AG04450 (cell line): ENCODE measurements around the gene UMAD1. TPM values are rescaled to one million over a fixed set of nuclear protein-coding genes. Genes with fewer than 3 reads are reported as not detected.

ENCODE experiments used
- CTCF ChIA-PET: fragments of 300-600, 350-600 bp; formaldehyde crosslinking; extraction: SDS; loops from one replicate; lab custom pipeline; 2022; ENCODE audit warnings: antibody characterized with exemption, inconsistent platforms; lab: Charles Lee
- POLR2A ChIA-PET: fragments of 350-600 bp; formaldehyde crosslinking; extraction: SDS; loops from one replicate; lab custom pipeline; 2021; ENCODE audit warnings: antibody characterized with exemption, inconsistent platforms; lab: Yijun Ruan, JAX
- DNase-seq: peaks from one replicate; pipeline ENCODE4 v3.0.0-alpha.2; 2011; ENCODE audit warnings: low read depth, low spot score
- H3K27ac ChIP-seq: one replicate; pipeline ENCODE4 v1.5.1; 2012; ENCODE audit warnings: low read depth, low read length, control low read depth
- H3K27me3 ChIP-seq: one replicate; pipeline ENCODE4 v1.6.0; 2012; ENCODE audit warnings: low read length; ENCODE audit not compliant: control insufficient read depth, insufficient read depth
- H3K4me3 ChIP-seq: 2 replicates; pipeline ENCODE4 v1.5.1; 2011; ENCODE audit warnings: mild to moderate bottlenecking, low read depth, low read length, control low read depth
- H3K9me3 ChIP-seq: 2 replicates; pipeline ENCODE4 v1.5.1; 2012; ENCODE audit warnings: low read length; ENCODE audit not compliant: control insufficient read depth, insufficient read depth
- polyA plus RNA-seq: library from polyadenylated mRNA; depleted of rRNA; stranded (reverse); fragments of >200 nt; gene quantifications from 2 replicates; pipeline ENCODE4 v1.2.3, GENCODE V29; 2011; rRNA removed
- small RNA-seq: library from RNA; depleted of rRNA; stranded (forward); fragments of <200 nt; gene quantifications from one replicate; pipeline ENCODE3, GENCODE V24; 2012; ENCODE audit warnings: low read depth; ENCODE audit not compliant: insufficient read length
- TF ChIP-seq, protein P1 (sequence below): IDR thresholded peaks from 2 replicates; pipeline ENCODE4 v1.5.1; 2011; ENCODE audit warnings: low read depth, low read length, control low read depth, inconsistent platforms

Gene UMAD1
- polyA plus RNA-seq, 1 experiment = 22.8 TPM

DNA sequence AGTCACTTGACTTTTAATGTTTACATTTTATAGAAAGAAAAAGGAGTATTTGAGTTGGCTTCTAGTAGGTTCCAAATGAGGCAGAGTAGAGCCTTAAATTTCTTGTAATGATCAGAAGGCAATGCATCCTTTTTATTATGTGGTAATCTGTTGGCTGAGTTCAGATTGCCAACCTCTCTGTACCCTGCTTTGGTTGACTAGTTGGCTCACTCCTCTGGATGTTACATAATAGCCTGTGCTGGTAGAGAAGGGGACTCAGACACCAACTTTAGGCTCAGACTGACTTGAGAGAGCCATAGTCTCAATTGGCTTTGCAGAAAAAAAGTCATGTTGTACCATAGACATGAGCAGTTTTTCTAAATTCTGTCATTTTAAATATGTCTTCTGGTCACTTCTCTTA lies 281.3 kb downstream of the UMAD1 start:
- POLR2A ChIA-PET = no interaction called here
- CTCF ChIA-PET = no interaction called here
- Histone ChIP-seq H3K9me3 (no peaks in the 10 kb centered on the region), H3K27ac (no peak overlapping the region), H3K27me3 (no peaks in the 10 kb centered on the region), H3K4me3 (no peak overlapping the region)
- TF ChIP-seq, protein P1, sequence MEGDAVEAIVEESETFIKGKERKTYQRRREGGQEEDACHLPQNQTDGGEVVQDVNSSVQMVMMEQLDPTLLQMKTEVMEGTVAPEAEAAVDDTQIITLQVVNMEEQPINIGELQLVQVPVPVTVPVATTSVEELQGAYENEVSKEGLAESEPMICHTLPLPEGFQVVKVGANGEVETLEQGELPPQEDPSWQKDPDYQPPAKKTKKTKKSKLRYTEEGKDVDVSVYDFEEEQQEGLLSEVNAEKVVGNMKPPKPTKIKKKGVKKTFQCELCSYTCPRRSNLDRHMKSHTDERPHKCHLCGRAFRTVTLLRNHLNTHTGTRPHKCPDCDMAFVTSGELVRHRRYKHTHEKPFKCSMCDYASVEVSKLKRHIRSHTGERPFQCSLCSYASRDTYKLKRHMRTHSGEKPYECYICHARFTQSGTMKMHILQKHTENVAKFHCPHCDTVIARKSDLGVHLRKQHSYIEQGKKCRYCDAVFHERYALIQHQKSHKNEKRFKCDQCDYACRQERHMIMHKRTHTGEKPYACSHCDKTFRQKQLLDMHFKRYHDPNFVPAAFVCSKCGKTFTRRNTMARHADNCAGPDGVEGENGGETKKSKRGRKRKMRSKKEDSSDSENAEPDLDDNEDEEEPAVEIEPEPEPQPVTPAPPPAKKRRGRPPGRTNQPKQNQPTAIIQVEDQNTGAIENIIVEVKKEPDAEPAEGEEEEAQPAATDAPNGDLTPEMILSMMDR = no peak
- DNase-seq = no peak

DNA sequence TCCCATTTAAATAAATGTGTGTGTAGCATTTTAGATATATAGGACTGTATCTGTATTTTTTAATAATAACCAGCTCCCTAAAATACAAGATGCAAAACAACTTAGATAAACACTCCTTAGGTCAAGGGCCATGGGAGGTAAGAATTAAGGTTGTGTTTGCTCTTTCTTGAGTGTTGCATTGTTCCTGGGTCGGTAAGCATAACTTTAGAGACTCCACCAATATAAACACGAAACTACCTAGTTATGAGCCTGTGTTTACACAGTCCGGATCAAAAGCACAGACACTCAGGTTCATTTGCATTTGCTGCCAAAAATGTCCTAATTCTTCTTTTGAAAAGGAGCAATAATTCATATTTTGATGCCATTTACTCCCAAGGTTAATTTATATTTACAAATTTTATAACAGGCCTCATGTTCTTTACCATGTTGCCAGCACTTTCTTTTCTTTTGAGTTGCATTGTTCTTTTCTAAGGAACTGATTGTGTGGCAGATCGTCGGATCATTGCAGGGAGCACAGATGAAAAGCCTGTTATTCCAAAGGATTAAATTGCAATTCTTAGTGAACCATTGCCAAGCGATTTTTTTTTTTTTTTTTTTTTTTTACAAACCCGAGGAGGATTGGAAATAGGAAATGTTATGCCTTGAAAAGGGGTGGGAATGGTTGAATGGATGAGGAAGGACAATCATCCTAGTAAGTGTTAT lies 282.3 kb downstream of the UMAD1 start:
- H3K27ac ChIP-seq = no peak overlapping the region
- POLR2A ChIA-PET = no interaction called here
- CTCF ChIA-PET = no interaction called here

DNA sequence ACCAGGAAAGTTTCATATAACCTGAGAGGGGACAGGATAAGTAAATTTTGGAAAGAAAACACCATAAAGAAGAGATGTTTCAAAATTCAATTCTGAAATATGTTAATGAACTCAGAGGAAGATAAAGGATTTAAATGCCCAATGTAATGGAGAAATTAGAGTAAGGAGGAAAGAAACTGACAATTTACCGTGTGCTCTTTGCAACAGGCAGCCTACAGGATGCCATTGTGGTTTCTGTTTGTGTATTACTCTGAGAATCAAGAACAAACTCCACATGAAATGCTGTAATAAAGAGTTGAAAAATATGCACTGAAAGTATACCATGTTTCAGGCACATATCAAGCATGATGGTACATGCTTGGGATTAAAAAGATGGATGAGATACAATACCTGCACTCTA lies 283.3 kb downstream of the UMAD1 start:
- no peak overlapping the region for H3K27ac ChIP-seq
- DNase-seq = no peak
- H3K4me3 ChIP-seq = no peak overlapping the region
- ChIA-PET CTCF (no interaction called here), POLR2A (no interaction called here)
- H3K27me3 ChIP-seq = no peaks in the 10 kb centered on the region
- no peaks in the 10 kb centered on the region for H3K9me3 ChIP-seq
- TF ChIP-seq, protein P1 = no peak

More for the DNA sequence above, 282.3 kb downstream of the UMAD1 start:
- H3K9me3 ChIP-seq = no peaks in the 10 kb centered on the region
- TF ChIP-seq, protein P1 = no peak
- DNase-seq = no peak
- H3K27me3 ChIP-seq = no peaks in the 10 kb centered on the region
- H3K4me3 ChIP-seq = no peak overlapping the region

DNA sequence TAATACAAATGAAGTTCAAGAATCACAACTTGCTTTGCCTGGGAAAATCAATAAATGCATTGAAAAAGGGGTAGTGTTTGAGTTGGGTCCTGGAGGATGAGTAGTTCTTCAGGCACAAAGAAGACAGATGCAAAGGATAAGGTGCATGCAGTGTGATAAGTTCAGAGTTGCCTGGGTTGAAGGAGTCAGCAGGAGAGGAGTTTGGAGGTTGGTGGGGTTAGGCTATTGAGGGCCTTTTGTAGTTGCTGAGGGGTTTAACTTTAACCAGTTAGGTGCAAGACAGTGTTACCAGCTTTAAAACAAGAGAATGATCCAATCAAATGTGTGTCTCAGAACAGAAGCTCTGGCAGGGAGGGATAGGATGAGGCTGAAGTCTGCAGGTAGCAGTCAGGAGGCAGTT lies 283.8 kb downstream of the UMAD1 start:
- Histone ChIP-seq H3K27ac (no peak overlapping the region), H3K27me3 (no peaks in the 10 kb centered on the region), H3K4me3 (no peak overlapping the region), H3K9me3 (no peaks in the 10 kb centered on the region)
- TF ChIP-seq, protein P1 = no peak
- ChIA-PET CTCF (no interaction called here), POLR2A (no interaction called here)
- no peak for DNase-seq

Small RNA genes lying within 50 kb of the gene (small RNA-seq; reads per million reads assigned to genes)
- gene RNU6-534P = not detected

Other genes starting within 250 kb of the UMAD1 start
- gene COL28A1, start 104.9 kb upstream of the UMAD1 start, polyA plus RNA-seq = 0.02 and 0.04 TPM in 2 replicates
- gene MIOS, start 73.9 kb upstream of the UMAD1 start, polyA plus RNA-seq = 19.0 and 26.6 TPM in 2 replicates
- 18.6 and 22.9 TPM in 2 replicates for gene RPA3, start 77.9 kb downstream of the UMAD1 start, polyA plus RNA-seq